IPS-18c (cell line): ENCODE data around the gene ALX1.
A peak's percentile ranks its signal among the peaks of the same experiment; 100 is the strongest.
"Not testable (repeated sequence)": the region's sequence is repeated elsewhere in the genome, so short reads cannot be mapped to it uniquely, and the experiment has no call there.

ENCODE experiments used
- H3K4me3 ChIP-seq: 2 replicates; pipeline ENCODE4 v1.7.0; 2013; ENCODE audit warnings: low read depth, mild to moderate bottlenecking, low read length, moderate library complexity; ENCODE audit not compliant: insufficient read depth
- H3K9me3 ChIP-seq: one replicate; pipeline ENCODE4 v1.6.1; 2013; ENCODE audit warnings: mild to moderate bottlenecking, low read length, moderate library complexity; ENCODE audit not compliant: control insufficient read depth, insufficient read depth

Gene ALX1

GRCh38 chr12:85281636-85282312 is 1.8 kb downstream of the ALX1 start:
- no peaks in the 10 kb centered on the region for H3K9me3 ChIP-seq
- no peak overlapping the region; the same call in 1 of the 2 replicates for H3K4me3 ChIP-seq

GRCh38 chr12:85283560-85283959 is 3.5 kb downstream of the ALX1 start:
- H3K9me3 ChIP-seq: no peaks in the 10 kb centered on the region
- H3K4me3 ChIP-seq: no peak overlapping the region

- no peaks in the 10 kb centered on the region for H3K9me3 ChIP-seq
- no peak overlapping the region for H3K4me3 ChIP-seq
Measured at GRCh38 chr12:85296362-85296761, 16.3 kb downstream of the ALX1 start.

- no peaks in the 10 kb centered on the region for H3K9me3 ChIP-seq
- H3K4me3 ChIP-seq: no peak overlapping the region
Measured at GRCh38 chr12:85299053-85299452, 19.0 kb downstream of the ALX1 start.

GRCh38 chr12:85301051-85301450 is 21.0 kb downstream of the ALX1 start:
- Histone ChIP-seq H3K9me3 (no peaks in the 10 kb centered on the region), H3K4me3 (no peak overlapping the region)

- no peaks in the 10 kb centered on the region for H3K9me3 ChIP-seq
Measured at GRCh38 chr12:85308374-85308773, 28.4 kb downstream of the ALX1 start.

GRCh38 chr12:85309125-85309566 is 29.1 kb downstream of the ALX1 start:
- H3K9me3 ChIP-seq: no peaks in the 10 kb centered on the region
- no peak overlapping the region for H3K4me3 ChIP-seq

More at GRCh38 chr12:85308374-85308773, 28.4 kb downstream of the ALX1 start:
- no peak overlapping the region for H3K4me3 ChIP-seq

GRCh38 chr12:85310025-85310424 is 30.0 kb downstream of the ALX1 start:
- no peak overlapping the region for H3K4me3 ChIP-seq
- H3K9me3 ChIP-seq: no peaks in the 10 kb centered on the region

GRCh38 chr12:85310456-85311076 is 30.5 kb downstream of the ALX1 start:
- Histone ChIP-seq H3K9me3 (no peaks in the 10 kb centered on the region), H3K4me3 (no peak overlapping the region)

GRCh38 chr12:85317866-85318636 is 38.0 kb downstream of the ALX1 start:
- H3K4me3 ChIP-seq: peak overlapping the region; percentile 31; the same call in 1 of the 2 replicates
- not testable (repeated sequence) for H3K9me3 ChIP-seq

GRCh38 chr12:85322715-85323114 is 42.7 kb downstream of the ALX1 start:
- Histone ChIP-seq H3K4me3 (no peak overlapping the region), H3K9me3 (no peaks in the 10 kb centered on the region)

- Histone ChIP-seq H3K9me3 (no peaks in the 10 kb centered on the region), H3K4me3 (no peak overlapping the region)
Measured at GRCh38 chr12:85325442-85325841, 45.4 kb downstream of the ALX1 start.

- no peaks in the 10 kb centered on the region for H3K9me3 ChIP-seq
- no peak overlapping the region for H3K4me3 ChIP-seq
Measured at GRCh38 chr12:85329913-85330312, 49.9 kb downstream of the ALX1 start.

GRCh38 chr12:85348779-85349178 is 68.8 kb downstream of the ALX1 start:
- no peaks in the 10 kb centered on the region for H3K9me3 ChIP-seq
- no peak overlapping the region for H3K4me3 ChIP-seq

GRCh38 chr12:85350356-85350755 is 70.3 kb downstream of the ALX1 start:
- H3K4me3 ChIP-seq: no peak overlapping the region

More at GRCh38 chr12:85350356-85350755, 70.3 kb downstream of the ALX1 start:
- no peaks in the 10 kb centered on the region for H3K9me3 ChIP-seq
